H1 (cell line): ENCODE measurements around the gene RBM43. TPM values are rescaled to one million over a fixed set of nuclear protein-coding genes. Genes with fewer than 3 reads are reported as not detected.
A peak's percentile ranks its signal among the peaks of the same experiment; 100 is the strongest.

Experiments
- CTCF ChIA-PET: fragments of 300-600 bp; sonication (Branson Sonifier 250); formaldehyde crosslinking; loops from one replicate; lab custom pipeline; 2021; ENCODE audit not compliant: partially characterized antibody; lab: Charles Lee
- POLR2A ChIA-PET: fragments of 300-600 bp; sonication (Branson Sonifier 250); formaldehyde crosslinking; loops from one replicate; lab custom pipeline; 2021; ENCODE audit warnings: inconsistent platforms; ENCODE audit not compliant: partially characterized antibody; lab: Charles Lee
- DNase-seq, 2 experiments: peaks; one replicate each; pipeline versions ENCODE4 v3.0.0 to v3.0.0-alpha.2; 2010 to 2022; ENCODE audit warnings: low spot score in 2 of 2, low read depth in 1 of 2, mixed read lengths in 1 of 2
- FAIRE-seq: peaks from 2 replicates; lab custom pipeline; 2011; peaks lifted over from hg19 to GRCh38; lab: Jason Lieb, UNC
- H2AFZ ChIP-seq: 2 replicates; pipeline ENCODE4 v1.8.1; 2012; ENCODE audit warnings: low read length, inconsistent platforms
- H2AK5ac ChIP-seq: 2 replicates; pipeline ENCODE4 v1.6.1; 2013; ENCODE audit warnings: low read depth, low read length
- H2BK120ac ChIP-seq: replicated peaks from 2 replicates; pipeline ENCODE3; 2013; ENCODE audit warnings: low read depth, low read length, inconsistent platforms
- H2BK12ac ChIP-seq: 2 replicates; pipeline ENCODE4 v1.6.1; 2013; ENCODE audit warnings: low read depth, low read length
- H2BK15ac ChIP-seq: 2 replicates; pipeline ENCODE4 v1.6.1; 2013; ENCODE audit warnings: low read length
- H2BK20ac ChIP-seq: 2 replicates; pipeline ENCODE4 v1.6.1; 2013; ENCODE audit warnings: low read length
- H2BK5ac ChIP-seq: 2 replicates; pipeline ENCODE4 v1.6.1; 2013; ENCODE audit warnings: low read depth, low read length
- H3K14ac ChIP-seq: 2 replicates; pipeline ENCODE4 v1.6.1; 2013; ENCODE audit warnings: inconsistent platforms; ENCODE audit not compliant: insufficient read length
- H3K18ac ChIP-seq: 2 replicates; pipeline ENCODE4 v1.6.1; 2013; ENCODE audit warnings: low read length; ENCODE audit errors: extremely low read depth
- H3K23ac ChIP-seq: 2 replicates; pipeline ENCODE4 v1.6.1; 2013; ENCODE audit warnings: inconsistent platforms; ENCODE audit not compliant: insufficient read length
- H3K23me2 ChIP-seq: 2 replicates; pipeline ENCODE4 v1.6.1; 2013; ENCODE audit warnings: low read depth, low read length
- H3K27ac ChIP-seq: 2 replicates; pipeline ENCODE4 v1.6.1; 2011; ENCODE audit warnings: low read depth, low read length, inconsistent platforms
- H3K27me3 ChIP-seq, 4 experiments: replicated peaks in 1 of 4; 1 replicate in 1 of 4; 2 replicates in 3 of 4; pipeline versions ENCODE4 v1.6.1 to v1.8.1; 2011 to 2013; ENCODE audit warnings: low read length in 3 of 4, mild to moderate bottlenecking in 3 of 4, inconsistent platforms in 2 of 4, mixed read lengths in 2 of 4, moderate library complexity in 1 of 4; ENCODE audit not compliant: control insufficient read depth in 3 of 4, insufficient read depth in 3 of 4; ENCODE audit errors: extremely low read depth in 1 of 4
- H3K36me3 ChIP-seq, 4 experiments: 2 replicates each; pipeline versions ENCODE4 v1.6.1 to v1.8.1; 2011 to 2013; ENCODE audit warnings: mild to moderate bottlenecking in 4 of 4, low read length in 3 of 4, moderate library complexity in 2 of 4, control low read depth in 1 of 4, inconsistent platforms in 1 of 4; ENCODE audit not compliant: insufficient read depth in 4 of 4, control insufficient read depth in 2 of 4
- H3K4ac ChIP-seq: replicated peaks from 2 replicates; pipeline ENCODE3; 2013; ENCODE audit warnings: low read length, low read depth, mixed read lengths, inconsistent platforms; ENCODE audit not compliant: insufficient read length
- H3K4me1 ChIP-seq, 4 experiments: replicated peaks in 1 of 4; 1 replicate in 1 of 4; 2 replicates in 3 of 4; pipeline versions ENCODE4 v1.6.1 to v1.8.1; 2011 to 2013; ENCODE audit warnings: low read length in 3 of 4, inconsistent platforms in 2 of 4, mixed read lengths in 1 of 4; ENCODE audit not compliant: insufficient read depth in 4 of 4, control insufficient read depth in 3 of 4
- H3K4me2 ChIP-seq, 2 experiments: 2 replicates each; pipeline versions ENCODE4 v1.6.1 to v1.8.1; 2011 to 2013; ENCODE audit warnings: low read depth in 2 of 2, low read length in 2 of 2, control low read depth in 1 of 2, inconsistent platforms in 1 of 2, mild to moderate bottlenecking in 1 of 2; ENCODE audit not compliant: insufficient read depth in 1 of 2
- H3K4me3 ChIP-seq, 4 experiments: fragments of 200-600, 300-600 bp in 1 of 4; sonication (generic), shearing (Covaris generic), sonication (Bioruptor Twin) in 1 of 4; 2 replicates each; pipeline versions ENCODE4 v1.5.1 to v1.8.1; 2011 to 2016; ENCODE audit warnings: low read length in 4 of 4, low read depth in 3 of 4, control low read depth in 2 of 4, inconsistent platforms in 2 of 4, mild to moderate bottlenecking in 2 of 4, mixed read lengths in 1 of 4, moderate library complexity in 1 of 4; ENCODE audit not compliant: insufficient read depth in 2 of 4; ENCODE audit errors: extremely low read depth in 1 of 4
- H3K56ac ChIP-seq: replicated peaks from 2 replicates; pipeline ENCODE3; 2013; ENCODE audit warnings: low read depth, mild to moderate bottlenecking, mixed read lengths, low read length, inconsistent platforms; ENCODE audit not compliant: insufficient read length
- H3K79me1 ChIP-seq: 2 replicates; pipeline ENCODE4 v1.6.1; 2013; ENCODE audit warnings: low read depth, low read length, control low read depth
- H3K79me2 ChIP-seq, 2 experiments: 2 replicates each; pipeline versions ENCODE4 v1.6.1 to v1.8.1; 2012 to 2013; ENCODE audit warnings: low read length in 2 of 2, mild to moderate bottlenecking in 2 of 2, inconsistent platforms in 1 of 2; ENCODE audit not compliant: insufficient read depth in 2 of 2, control insufficient read depth in 1 of 2
- H3K9ac ChIP-seq, 4 experiments: replicated peaks in 1 of 4; 1 replicate in 1 of 4; 2 replicates in 3 of 4; pipeline versions ENCODE4 v1.6.1 to v1.8.1; 2011 to 2013; ENCODE audit warnings: low read depth in 3 of 4, low read length in 3 of 4, control low read depth in 2 of 4, mild to moderate bottlenecking in 2 of 4, moderate library complexity in 2 of 4, inconsistent platforms in 1 of 4; ENCODE audit errors: extremely low read depth in 1 of 4
- H3K9me3 ChIP-seq, 2 experiments: 2 replicates each; pipeline versions ENCODE4 v1.6.1 to v1.8.1; 2012 to 2013; ENCODE audit warnings: mild to moderate bottlenecking in 2 of 2, moderate library complexity in 2 of 2, control low read depth in 1 of 2, inconsistent platforms in 1 of 2, low read depth in 1 of 2, low read length in 1 of 2, mixed read lengths in 1 of 2; ENCODE audit not compliant: insufficient read depth in 2 of 2
- H4K20me1 ChIP-seq, 2 experiments: replicated peaks in 1 of 2; 2 replicates each; pipeline versions ENCODE3 to v1.8.1; 2011 to 2013; ENCODE audit warnings: inconsistent platforms in 2 of 2, low read length in 2 of 2, mild to moderate bottlenecking in 1 of 2; ENCODE audit not compliant: insufficient read depth in 2 of 2, control insufficient read depth in 1 of 2
- H4K5ac ChIP-seq: 2 replicates; pipeline ENCODE4 v1.6.1; 2013; ENCODE audit warnings: low read length, low read depth, mixed read lengths, inconsistent platforms; ENCODE audit not compliant: insufficient read length
- H4K8ac ChIP-seq: 2 replicates; pipeline ENCODE4 v1.8.0; 2013; ENCODE audit warnings: mild to moderate bottlenecking, moderate library complexity, low read length, inconsistent platforms; ENCODE audit not compliant: insufficient read depth; ENCODE audit errors: extremely low read depth
- H4K91ac ChIP-seq: replicated peaks from 2 replicates; pipeline ENCODE3; 2013; ENCODE audit warnings: low read length, mixed read lengths, inconsistent platforms; ENCODE audit not compliant: insufficient read length
- HDAC6 ChIP-seq: IDR thresholded peaks from one replicate; pipeline ENCODE4 v1.7.1; 2012; ENCODE audit warnings: low read depth, mild to moderate bottlenecking, inconsistent platforms, low read length, moderate library complexity
- WGBS, 2 experiments: shearing (Covaris generic) in 1 of 2; methylation state at CpG; one replicate each; pipeline versions ENCODE4 v1.1.6 to v1.1.7; 2013 to 2015; ENCODE audit warnings: low lambda C conversion rate in 2 of 2, mixed read lengths in 2 of 2, inconsistent platforms in 1 of 2, low coverage in 1 of 2, missing lambda C conversion rate in 1 of 2; ENCODE audit not compliant: insufficient replicate concordance in 2 of 2, insufficient coverage in 1 of 2, insufficient read length in 1 of 2; ENCODE audit errors: extremely low coverage in 1 of 2, missing lambda C conversion rate in 1 of 2; 5-methylcytosine and 5-hydroxymethylcytosine counted together
- polyA plus RNA-seq, 7 experiments: library from polyadenylated mRNA; depleted of rRNA in 3 of 7; stranded (reverse) in 5 of 7; unstranded in 2 of 7; fragments of >200 nt in 5 of 7; fragments of 200-250 nt in 2 of 7; gene quantifications; 1 replicate in 5 of 7; 2 replicates in 1 of 7; 4 replicates in 1 of 7; pipeline versions ENCODE4 v1.2.1 to v1.2.3, GENCODE V29; 2011 to 2013; ENCODE audit warnings: missing spikeins in 2 of 7, mixed read lengths in 2 of 7
- total RNA-seq: library from RNA; stranded (reverse); fragmentation: NEBNext Ultra II Directional; extraction: Animal tissue kit (Norgen Biotek cat#: 25700); gene quantifications from 2 replicates; pipeline ENCODE4 v1.2.1, GENCODE V29; 2021

RBM43 gene
- total and polyA plus RNA-seq, 2 of the 8 experiments (the other 6 are each of a cell fraction or from before 2014, with no cell fraction given): 1.7 to 2.0 TPM

DNA sequence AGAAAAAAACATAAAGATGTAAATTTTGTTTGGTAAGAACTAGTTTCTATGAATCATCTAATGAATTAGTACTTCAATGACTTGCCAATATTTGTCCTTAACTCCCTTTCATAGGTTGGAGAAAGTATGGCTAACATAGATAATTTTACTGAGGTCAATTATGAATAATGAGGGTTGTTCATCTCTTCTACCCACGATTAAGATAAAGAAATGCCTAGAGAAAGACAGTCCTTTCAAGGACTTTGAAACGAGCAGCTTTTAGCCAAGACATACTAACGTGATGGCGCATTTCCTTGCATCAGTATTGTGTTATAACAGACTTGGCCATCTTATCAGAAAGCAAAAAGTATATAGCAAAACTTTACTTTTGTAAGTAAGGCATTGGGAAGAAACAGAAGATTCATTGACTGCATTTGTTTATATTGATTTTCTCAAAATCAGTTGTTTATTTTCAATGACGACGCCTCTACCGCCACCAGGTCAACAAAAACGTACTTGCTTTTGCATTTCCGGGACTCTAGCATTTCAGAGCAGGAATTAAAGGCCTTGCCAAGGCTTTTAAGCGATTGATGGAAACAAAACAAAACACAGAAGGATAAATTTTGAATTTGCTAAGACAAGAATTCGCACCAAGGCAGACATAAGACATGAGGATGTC is 961 bp downstream of the RBM43 start:
- H4K5ac ChIP-seq: no peak overlapping the region
- no peak overlapping the region for H2AK5ac ChIP-seq
- H2BK12ac ChIP-seq: no peak overlapping the region; the same call in 1 of the 2 replicates
- no peaks in the 10 kb centered on the region for H3K27me3 ChIP-seq
- no peak overlapping the region for H3K56ac ChIP-seq
- H3K4ac ChIP-seq: no peak overlapping the region
- H3K23me2 ChIP-seq: peaks cover 3% of the 10 kb centered on the region; the same call in 1 of the 2 replicates
- H2BK20ac ChIP-seq: no peak overlapping the region
- no peak overlapping the region for H2BK120ac ChIP-seq
- no peak overlapping the region for H2BK5ac ChIP-seq
- no peak for FAIRE-seq
- peak overlapping the region; percentile 78 for H2AFZ ChIP-seq
- no peak overlapping the region for H3K23ac ChIP-seq
- H3K27ac ChIP-seq: no peak overlapping the region; the same call in 1 of the 2 replicates
- H3K79me1 ChIP-seq: no peaks in the 10 kb centered on the region
- H3K14ac ChIP-seq: no peak overlapping the region
- no peaks in the 10 kb centered on the region for H3K9me3 ChIP-seq
- H4K20me1 ChIP-seq: no peaks in the 10 kb centered on the region
- TF ChIP-seq HDAC6: no peak
- H3K36me3 ChIP-seq: no peaks in the 10 kb centered on the region
- H2BK15ac ChIP-seq: no peak overlapping the region
- H3K18ac ChIP-seq: peak overlapping the region; percentile 11; the same call in 1 of the 2 replicates
- H3K79me2 ChIP-seq: no peaks in the 10 kb centered on the region
- CTCF ChIA-PET: interaction anchor here (1.1 kb wide), 1 partner anchor 19 kb away, joined by 3 read pairs; no protein-coding TSS in a partner anchor
- H3K9ac ChIP-seq: peak overlapping the region in 3 of 4 experiments; percentile 3 to 79 (median 58); a peak in 4 of 7 replicates
- peak overlapping the region; percentile 37 to 66 (median 60) for H3K4me3 ChIP-seq
- 74% methylated on average over 11 of the region's 11 CpGs; no CpG with 5 or more reads in 1 of the 2 experiments for WGBS, 2 experiments
- H4K8ac ChIP-seq: no peak overlapping the region
- H4K91ac ChIP-seq: peak overlapping the region; percentile 25
- H3K4me1 ChIP-seq: peaks cover 2 to 16% (median 7%) of the 10 kb centered on the region in 4 experiments
- DNase-seq: no peak
- POLR2A ChIA-PET: interaction anchor here (0.8 to 2.5 kb wide), 7 partner anchors 10 to 174 kb away, joined by 3 to 8 read pairs (median 4); partner anchors contain the start of gene RIF1
- H3K4me2 ChIP-seq: peak overlapping the region; percentile 49 to 75
